ENCODE results near the gene MAP3K21. TPM values are rescaled to one million over a fixed set of nuclear protein-coding genes. Genes with fewer than 3 reads are reported as not detected.

MAP3K21 gene
- total RNA-seq, 2 donors from 2014 or later, result 4.7 to 76.1 TPM

- H3K36me3 ChIP-seq, result no peaks in the 10 kb centered on the region
- no peak overlapping the region for H3K4me3 ChIP-seq
- TF ChIP-seq, protein P1, sequence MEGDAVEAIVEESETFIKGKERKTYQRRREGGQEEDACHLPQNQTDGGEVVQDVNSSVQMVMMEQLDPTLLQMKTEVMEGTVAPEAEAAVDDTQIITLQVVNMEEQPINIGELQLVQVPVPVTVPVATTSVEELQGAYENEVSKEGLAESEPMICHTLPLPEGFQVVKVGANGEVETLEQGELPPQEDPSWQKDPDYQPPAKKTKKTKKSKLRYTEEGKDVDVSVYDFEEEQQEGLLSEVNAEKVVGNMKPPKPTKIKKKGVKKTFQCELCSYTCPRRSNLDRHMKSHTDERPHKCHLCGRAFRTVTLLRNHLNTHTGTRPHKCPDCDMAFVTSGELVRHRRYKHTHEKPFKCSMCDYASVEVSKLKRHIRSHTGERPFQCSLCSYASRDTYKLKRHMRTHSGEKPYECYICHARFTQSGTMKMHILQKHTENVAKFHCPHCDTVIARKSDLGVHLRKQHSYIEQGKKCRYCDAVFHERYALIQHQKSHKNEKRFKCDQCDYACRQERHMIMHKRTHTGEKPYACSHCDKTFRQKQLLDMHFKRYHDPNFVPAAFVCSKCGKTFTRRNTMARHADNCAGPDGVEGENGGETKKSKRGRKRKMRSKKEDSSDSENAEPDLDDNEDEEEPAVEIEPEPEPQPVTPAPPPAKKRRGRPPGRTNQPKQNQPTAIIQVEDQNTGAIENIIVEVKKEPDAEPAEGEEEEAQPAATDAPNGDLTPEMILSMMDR (IDR thresholded peaks at IDR 0.05), result no peak
- 52% methylated on average over 10 of the region's 10 CpGs for WGBS
- no peak for DNase-seq (ENCODE audit: low spot score)
- no peaks in the 10 kb centered on the region for H3K9me3 ChIP-seq
- H3K27ac ChIP-seq, result no peak overlapping the region
- H3K4me1 ChIP-seq (replicated peaks), result no peaks in the 10 kb centered on the region
- H3K27me3 ChIP-seq (replicated peaks; ENCODE audit: insufficient read depth), result no peaks in the 10 kb centered on the region
- intact Hi-C loops (cut with DNase I), result no loop called here
Observed at GRCh38 chr1:233393084-233393840, 65.7 kb downstream of the MAP3K21 start.

GRCh38 chr1:233393926-233394680 lies 66.6 kb downstream of the MAP3K21 start:
- Histone ChIP-seq H3K27ac (no peak overlapping the region), H3K27me3 (replicated peaks; ENCODE audit: insufficient read depth) (no peaks in the 10 kb centered on the region), H3K4me1 (replicated peaks) (no peaks in the 10 kb centered on the region), H3K36me3 (no peaks in the 10 kb centered on the region), H3K9me3 (no peaks in the 10 kb centered on the region), H3K4me3 (no peak overlapping the region)
- 80% methylated on average over 3 of the region's 3 CpGs for WGBS
- TF ChIP-seq, protein P1 (IDR thresholded peaks at IDR 0.05), result no peak
- no peak for TF ChIP-seq POLR2AphosphoS5 (IDR thresholded peaks at IDR 0.05)
- no peak for TF ChIP-seq POLR2A (IDR thresholded peaks at IDR 0.05)
- intact Hi-C loops (cut with DNase I), result no loop called here
- DNase-seq (ENCODE audit: low spot score), result no peak

DNA sequence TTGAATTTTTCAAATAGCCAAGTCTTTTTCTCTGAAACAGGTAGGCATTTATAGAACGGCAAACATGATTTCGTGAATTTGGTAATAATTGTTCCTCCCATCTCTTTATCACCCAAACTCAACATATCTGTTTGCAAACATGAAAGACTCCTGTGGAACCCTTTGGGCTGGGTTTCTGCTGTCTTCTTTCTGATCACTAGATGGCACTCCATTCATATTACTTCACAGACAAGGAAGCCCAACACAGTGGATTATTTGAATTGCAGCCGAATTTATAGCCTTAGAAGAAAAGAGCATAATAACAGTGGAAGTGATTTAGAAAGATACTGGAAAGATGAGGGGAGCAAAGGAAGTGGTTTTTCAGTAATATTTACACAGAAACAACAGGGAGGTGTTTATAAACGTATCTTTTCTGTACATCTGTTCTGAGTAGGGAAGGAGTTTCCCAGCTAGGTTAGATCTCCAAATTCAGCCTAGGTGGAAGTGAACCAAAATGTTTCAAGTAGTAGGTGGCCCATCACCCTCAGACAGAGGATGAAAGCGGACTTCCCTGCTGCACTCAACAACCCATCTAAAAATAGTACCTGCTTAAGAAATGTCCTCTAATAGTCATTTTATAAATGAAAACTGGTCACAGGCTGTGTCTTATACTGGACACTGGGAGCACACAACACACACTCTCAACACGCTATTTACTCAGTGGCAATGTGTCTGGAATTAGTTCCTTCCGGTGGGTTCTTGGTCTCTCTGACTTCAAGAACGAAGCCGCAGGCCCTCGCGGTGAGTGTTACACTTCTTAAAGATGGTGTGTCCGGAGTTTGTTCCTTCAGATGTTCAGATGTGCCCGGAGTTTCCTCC lies 67.6 kb downstream of the MAP3K21 start:
- peak; percentile 15 for DNase-seq (ENCODE audit: low spot score)
- no peaks in the 10 kb centered on the region for H3K4me1 ChIP-seq (replicated peaks)
- no peaks in the 10 kb centered on the region for H3K27me3 ChIP-seq (replicated peaks; ENCODE audit: insufficient read depth)
- TF ChIP-seq POLR2AphosphoS5 (IDR thresholded peaks at IDR 0.05) (no peak), POLR2A (IDR thresholded peaks at IDR 0.05) (no peak)
- TF ChIP-seq, protein P1 (IDR thresholded peaks at IDR 0.05), result peak in 3 of 4 experiments; percentile 41 to 66 (median 55)
- H3K27ac ChIP-seq, result no peak overlapping the region
- WGBS, result 63% methylated on average over 13 of the region's 13 CpGs
- no peaks in the 10 kb centered on the region for H3K36me3 ChIP-seq
- H3K4me3 ChIP-seq, result no peak overlapping the region
- no peaks in the 10 kb centered on the region for H3K9me3 ChIP-seq
- intact Hi-C loops (cut with DNase I), result no loop called here

DNA sequence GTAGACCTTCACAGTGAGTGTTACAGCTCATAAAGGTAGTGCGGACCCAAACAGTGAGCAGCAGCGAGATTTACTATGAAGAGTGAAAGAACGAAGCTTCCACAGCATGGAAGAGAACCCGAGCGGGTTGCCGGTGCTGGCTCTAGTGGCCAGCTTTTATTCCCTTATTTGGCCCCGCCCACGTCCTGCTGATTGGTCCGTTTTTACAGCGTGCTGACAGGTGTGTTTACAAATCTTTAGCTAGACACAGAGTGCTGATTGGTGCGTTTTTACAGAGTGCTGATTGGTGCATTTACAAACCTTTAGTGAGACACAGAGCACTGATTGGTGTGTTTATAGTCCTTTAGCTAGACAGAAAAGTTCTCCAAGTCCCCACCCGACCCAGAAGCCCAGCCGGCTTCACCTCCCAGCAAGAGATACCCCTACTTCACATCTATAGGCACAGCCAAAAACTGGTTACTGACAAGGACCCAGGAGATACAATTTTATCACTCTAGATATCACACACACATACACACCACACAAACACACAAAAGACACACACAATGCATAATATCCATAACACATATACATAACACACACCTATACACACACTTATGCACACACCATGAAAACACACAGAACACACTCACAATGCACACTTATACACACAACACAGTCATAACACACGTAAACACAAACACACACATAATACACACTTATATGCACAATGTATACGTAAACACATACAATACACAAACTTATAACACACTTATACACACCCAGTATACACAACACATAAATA lies 68.5 kb downstream of the MAP3K21 start:
- Histone ChIP-seq H3K27me3 (replicated peaks; ENCODE audit: insufficient read depth) (no peaks in the 10 kb centered on the region), H3K36me3 (no peaks in the 10 kb centered on the region), H3K4me1 (replicated peaks) (no peaks in the 10 kb centered on the region), H3K4me3 (no peak overlapping the region), H3K9me3 (no peaks in the 10 kb centered on the region), H3K27ac (no peak overlapping the region)
- intact Hi-C loops (cut with DNase I), result no loop called here
- DNase-seq (ENCODE audit: low spot score), result no peak
- TF ChIP-seq POLR2AphosphoS5 (IDR thresholded peaks at IDR 0.05) (no peak), POLR2A (IDR thresholded peaks at IDR 0.05) (no peak)
- TF ChIP-seq, protein P1 (IDR thresholded peaks at IDR 0.05), result no peak
- 88% methylated on average over 15 of the region's 15 CpGs for WGBS
